Nephron (organoid): ENCODE results near the gene EWSR1.
A peak's percentile ranks its signal among the peaks of the same experiment; 100 is the strongest.

Experiments
- H3K27ac Mint-ChIP-seq, 3 experiments: 2 replicates each; pipeline ENCODE4 v1.8.0; 2020; ENCODE audit warnings: mixed read lengths in 3 of 3, mild to moderate bottlenecking in 2 of 3, moderate library complexity in 1 of 3
- H3K27me3 Mint-ChIP-seq: 2 replicates; pipeline ENCODE4 v1.8.0; 2021; ENCODE audit warnings: low read depth, mild to moderate bottlenecking, moderate library complexity, mixed read lengths
- H3K36me3 Mint-ChIP-seq: 2 replicates; pipeline ENCODE4 v1.8.0; 2020; ENCODE audit warnings: low read depth, mixed read lengths
- H3K4me1 Mint-ChIP-seq: 2 replicates; pipeline ENCODE4 v1.8.0; 2020; ENCODE audit warnings: mixed read lengths
- H3K4me3 Mint-ChIP-seq, 3 experiments: 2 replicates each; pipeline ENCODE4 v1.8.0; 2020; ENCODE audit warnings: mild to moderate bottlenecking in 3 of 3, mixed read lengths in 3 of 3, moderate library complexity in 2 of 3
- H3K9me3 Mint-ChIP-seq: 2 replicates; pipeline ENCODE4 v1.8.0; 2020; ENCODE audit warnings: mixed read lengths
- CTCF ChIP-seq, 3 experiments: fragments of 200-600 bp; sonication (generic); IDR thresholded peaks; one replicate each; pipeline ENCODE4 v1.5.0; 2021; ENCODE audit warnings: antibody characterized with exemption in 3 of 3; ENCODE audit not compliant: unreplicated experiment in 3 of 3

EWSR1 gene

GRCh38 chr22:29224859-29225410 lies 43.1 kb upstream of the EWSR1 start:
- H3K27ac Mint-ChIP-seq, result peak overlapping the region in 1 of 3 experiments; percentile 68
- no peak overlapping the region for H3K4me3 Mint-ChIP-seq
- no peaks in the 10 kb centered on the region for H3K27me3 Mint-ChIP-seq
- TF ChIP-seq CTCF (IDR thresholded peaks at IDR 0.05; ENCODE audit: unreplicated experiment in 3 of 3), result no peak
- H3K9me3 Mint-ChIP-seq, result no peaks in the 10 kb centered on the region
- no peaks in the 10 kb centered on the region for H3K36me3 Mint-ChIP-seq
- peaks cover 14% of the 10 kb centered on the region for H3K4me1 Mint-ChIP-seq

GRCh38 chr22:29225422-29226090 lies 42.5 kb upstream of the EWSR1 start:
- Mint-ChIP-seq H3K4me3 (no peak overlapping the region), H3K36me3 (no peaks in the 10 kb centered on the region), H3K4me1 (peaks cover 9% of the 10 kb centered on the region), H3K9me3 (no peaks in the 10 kb centered on the region), H3K27me3 (no peaks in the 10 kb centered on the region), H3K27ac (peak overlapping the region in 2 of 3 experiments; percentile 30 to 68)
- no peak for TF ChIP-seq CTCF (IDR thresholded peaks at IDR 0.05; ENCODE audit: unreplicated experiment in 3 of 3)

- peaks cover 9% of the 10 kb centered on the region for H3K4me1 Mint-ChIP-seq
- TF ChIP-seq CTCF (IDR thresholded peaks at IDR 0.05; ENCODE audit: unreplicated experiment in 3 of 3), result no peak
- peak overlapping the region in 1 of 3 experiments; percentile 13 for H3K27ac Mint-ChIP-seq
- H3K9me3 Mint-ChIP-seq, result no peaks in the 10 kb centered on the region
- peaks cover under 1% of the 10 kb centered on the region for H3K27me3 Mint-ChIP-seq
- no peaks in the 10 kb centered on the region for H3K36me3 Mint-ChIP-seq
- H3K4me3 Mint-ChIP-seq, result no peak overlapping the region
These were observed 41.6 kb upstream of the EWSR1 start for GRCh38 chr22:29226351-29226981.

DNA sequence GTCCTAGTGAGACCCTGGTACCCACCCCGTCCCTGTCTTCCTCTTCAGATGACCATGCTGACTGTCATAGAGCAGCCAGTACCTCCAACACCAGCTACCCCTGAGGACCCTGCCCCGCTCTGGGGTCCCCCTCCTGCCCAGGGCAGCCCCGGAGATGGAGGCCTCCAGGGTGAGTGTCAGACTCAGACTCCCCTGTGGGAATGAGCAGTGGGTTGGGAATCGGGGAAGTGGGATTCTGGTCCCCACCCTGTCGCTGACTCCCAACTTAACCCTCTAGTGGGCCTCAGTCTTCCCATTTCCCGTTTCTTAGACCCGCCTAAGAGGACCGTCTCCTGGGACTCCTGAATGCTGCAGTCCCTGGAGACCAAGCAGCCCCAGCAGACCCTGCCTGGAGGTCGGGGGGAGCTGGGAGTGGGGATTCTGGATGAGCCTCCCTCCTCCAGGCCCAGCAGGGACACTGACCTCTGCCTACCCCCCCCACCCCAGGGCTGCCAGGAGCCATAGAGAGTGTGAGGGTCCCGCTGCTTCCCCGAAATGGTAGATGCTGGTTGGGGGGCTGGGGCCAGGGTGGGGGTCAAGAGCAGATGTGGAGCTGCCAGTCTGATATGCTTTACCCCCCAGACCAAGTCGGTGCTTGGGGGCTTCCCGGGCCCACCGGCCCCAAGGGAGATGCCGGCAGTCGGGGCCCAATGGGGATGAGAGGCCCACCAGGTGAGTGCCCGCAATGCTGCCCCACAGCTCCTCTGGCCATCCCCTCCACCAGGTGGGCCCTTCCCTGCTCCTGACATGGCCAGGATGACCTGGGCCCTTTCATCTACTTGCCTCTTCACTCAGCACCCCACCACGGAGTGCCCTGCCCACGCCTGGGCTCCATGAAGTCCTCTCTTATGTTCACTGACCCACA lies 36.8 kb upstream of the EWSR1 start:
- Mint-ChIP-seq H3K4me1 (no peaks in the 10 kb centered on the region), H3K36me3 (peaks cover 15% of the 10 kb centered on the region), H3K27ac (no peak overlapping the region), H3K27me3 (peaks cover 4% of the 10 kb centered on the region), H3K4me3 (no peak overlapping the region), H3K9me3 (peaks cover 12% of the 10 kb centered on the region)
- TF ChIP-seq CTCF (IDR thresholded peaks at IDR 0.05; ENCODE audit: unreplicated experiment in 3 of 3), result no peak

- Mint-ChIP-seq H3K4me3 (no peak overlapping the region), H3K9me3 (peaks cover 12% of the 10 kb centered on the region)
These were observed 35.8 kb upstream of the EWSR1 start for GRCh38 chr22:29231971-29232959.

More at GRCh38 chr22:29231971-29232959, 35.8 kb upstream of the EWSR1 start:
- Mint-ChIP-seq H3K36me3 (peaks cover 15% of the 10 kb centered on the region), H3K27ac (no peak overlapping the region), H3K4me1 (no peaks in the 10 kb centered on the region), H3K27me3 (peaks cover 4% of the 10 kb centered on the region)
- no peak for TF ChIP-seq CTCF (IDR thresholded peaks at IDR 0.05; ENCODE audit: unreplicated experiment in 3 of 3)
